GM04504 (cell line): ENCODE results near the gene TPCN1.

ENCODE experiments used
- DNase-seq: peaks from one replicate; pipeline ENCODE4 v3.0.0-alpha.2; 2012; ENCODE audit warnings: low read depth

The TPCN1 gene

GRCh38 chr12:113221181-113221996, at the start of gene TPCN1:
TPCN1 (plus strand) TSS chr12:113221464; CDS start chr12:113226853, 5,389 bp downstream.
- peak; percentile 100 for DNase-seq

- DNase-seq, result no peak
Measured at GRCh38 chr12:113171543-113171942, 49.7 kb upstream of the TPCN1 start.

DNA sequence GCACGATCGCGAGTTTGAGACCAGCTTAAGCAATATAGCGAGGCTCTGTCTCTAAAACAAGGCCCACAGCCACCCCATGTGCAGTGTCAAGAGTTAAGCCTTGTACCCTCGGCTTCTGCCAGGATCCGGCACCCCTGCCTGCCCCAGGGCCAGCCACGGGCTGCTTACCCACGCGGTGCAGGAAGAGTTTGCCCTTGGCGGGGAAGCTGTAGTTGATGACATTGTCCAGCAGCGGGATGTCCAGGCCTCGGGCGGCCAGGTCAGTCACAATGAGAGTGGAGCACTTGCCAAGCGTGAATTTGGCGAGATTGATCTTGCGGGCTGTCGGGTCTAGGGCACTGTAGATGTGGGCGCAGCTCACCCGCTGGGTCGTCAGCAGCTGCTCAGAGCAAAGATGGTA, 49.1 kb upstream of the TPCN1 start:
- no peak for DNase-seq

- no peak for DNase-seq
Measured at GRCh38 chr12:113173081-113173698, 48.1 kb upstream of the TPCN1 start.

- no peak for DNase-seq
Measured at GRCh38 chr12:113174461-113175384, 46.5 kb upstream of the TPCN1 start.

DNA sequence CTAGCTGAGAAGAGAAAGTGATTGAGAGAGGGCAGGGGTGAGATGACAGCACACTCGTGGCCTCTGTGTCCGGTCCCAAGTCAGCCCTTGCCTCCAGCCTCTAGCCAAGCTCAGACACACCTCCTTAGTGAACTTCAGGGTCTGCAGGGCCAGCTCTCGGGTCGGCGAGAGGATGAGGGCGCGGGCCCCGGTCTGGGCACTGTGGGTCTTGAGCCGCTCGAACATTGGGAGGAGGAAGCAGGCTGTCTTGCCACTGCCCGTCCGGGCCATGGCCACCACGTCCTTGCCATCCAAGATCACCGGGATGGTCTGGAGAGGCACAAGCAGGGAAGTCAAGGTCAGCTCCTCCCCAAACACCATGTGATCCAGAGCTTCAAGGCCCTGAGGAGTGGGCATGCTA, 42.2 kb upstream of the TPCN1 start:
- DNase-seq, result no peak

DNA sequence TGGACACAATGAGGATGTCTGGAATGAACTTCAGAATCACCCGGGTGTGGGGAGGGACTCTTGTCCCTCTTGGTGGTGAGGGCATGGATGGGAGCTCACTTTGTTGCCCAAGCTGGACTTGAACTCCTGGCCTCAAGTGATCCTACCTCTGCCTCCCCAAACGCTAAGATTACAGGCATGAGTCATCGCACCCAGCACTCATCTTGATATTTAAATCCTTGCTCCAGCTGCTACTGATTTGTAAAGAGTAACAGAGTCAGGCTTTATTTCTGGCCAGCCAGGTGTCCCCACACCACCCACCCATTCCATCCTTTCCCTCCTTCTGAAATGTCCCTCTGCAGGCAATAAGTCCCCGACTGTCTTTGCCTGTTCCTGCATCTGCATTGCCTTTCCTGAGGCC, 40.9 kb upstream of the TPCN1 start:
- DNase-seq, result no peak

GRCh38 chr12:113181975-113182374, 39.3 kb upstream of the TPCN1 start:
- DNase-seq, result no peak

GRCh38 chr12:113183030-113183589, 38.2 kb upstream of the TPCN1 start:
- DNase-seq, result no peak

- no peak for DNase-seq
Measured at GRCh38 chr12:113184098-113184899, 37.0 kb upstream of the TPCN1 start.

DNA sequence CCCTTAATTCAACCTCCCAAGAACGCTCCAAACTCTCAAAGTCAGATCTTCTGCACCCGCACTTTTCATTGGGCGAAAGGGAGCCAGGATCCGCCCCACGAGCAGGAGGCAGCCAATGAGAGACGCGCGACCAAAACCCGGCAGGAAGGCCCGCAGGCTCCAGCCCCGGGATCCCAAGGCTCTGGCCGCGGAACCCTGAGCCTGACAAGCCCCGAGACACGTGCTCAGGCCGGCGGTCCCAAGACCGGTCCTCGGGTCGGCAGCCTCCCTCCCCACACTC, 36.4 kb upstream of the TPCN1 start:
- peak; percentile 79 for DNase-seq

- DNase-seq, result no peak
Measured at GRCh38 chr12:113185180-113186032, 35.9 kb upstream of the TPCN1 start, which contains the start of the genes DDX54 and RITA1. DDX54 (minus strand) TSS chr12:113185478; CDS start chr12:113185451, 27 bp downstream. RITA1 (plus strand) TSS chr12:113185721; CDS start chr12:113186747, 1,026 bp downstream.

DNA sequence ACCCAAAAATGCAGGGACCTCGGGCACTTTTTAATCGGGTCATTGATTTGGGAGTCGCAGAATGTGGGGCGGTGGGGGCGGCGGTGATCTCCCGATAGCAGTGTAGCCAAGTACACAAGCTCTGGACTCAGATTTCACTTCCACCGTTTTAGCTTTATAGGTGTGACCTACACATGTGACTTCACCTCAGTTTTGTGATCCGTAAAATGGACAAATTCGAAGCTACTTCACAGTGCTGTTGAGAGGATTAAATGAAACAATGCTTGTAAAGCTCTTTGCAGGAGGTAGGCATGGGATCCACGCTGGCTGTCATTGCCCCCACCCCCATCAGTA, 35.3 kb upstream of the TPCN1 start:
- no peak for DNase-seq

GRCh38 chr12:113186666-113187325, 34.5 kb upstream of the TPCN1 start:
- DNase-seq, result no peak

DNA sequence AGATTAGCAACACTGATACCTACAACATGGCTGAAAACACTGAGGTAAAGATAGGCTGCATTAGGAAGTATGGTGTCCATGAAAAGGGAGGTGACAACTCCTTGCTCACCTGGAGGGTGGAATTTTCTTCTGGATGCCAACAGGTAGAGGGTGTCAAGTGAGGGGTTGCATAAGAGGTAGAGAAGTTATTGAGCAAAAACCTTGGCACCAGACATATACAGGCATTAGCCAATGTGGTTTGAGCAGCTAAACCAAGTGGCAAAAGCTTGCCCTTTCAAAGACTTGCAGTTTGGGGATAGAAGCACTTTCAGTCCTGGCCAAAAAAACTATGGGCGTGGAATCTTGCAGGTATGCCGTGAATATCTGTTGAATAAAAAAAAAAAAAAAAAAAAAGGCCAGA, 31.9 kb upstream of the TPCN1 start:
- DNase-seq, result no peak

DNA sequence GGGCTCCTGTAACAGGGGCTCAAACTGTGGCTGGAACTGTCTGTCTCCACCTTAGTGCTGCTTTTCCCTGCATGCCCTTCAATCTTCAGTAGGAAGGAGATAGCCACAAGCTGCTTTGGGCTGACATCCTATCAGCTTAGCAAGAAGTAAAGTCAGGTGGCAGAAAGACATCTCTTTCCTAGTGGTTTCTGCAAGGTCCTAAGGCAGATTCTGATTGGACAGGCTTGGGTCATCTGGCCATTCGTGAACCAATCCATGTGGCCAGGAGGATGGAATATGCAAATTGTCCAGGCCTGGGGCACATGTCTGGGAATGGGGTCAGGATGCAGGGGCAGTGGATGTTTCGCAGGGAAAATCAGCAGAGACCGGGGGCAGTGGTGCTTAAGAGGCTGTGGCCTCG, 30.5 kb upstream of the TPCN1 start:
- no peak for DNase-seq

GRCh38 chr12:113191227-113191626, 30.0 kb upstream of the TPCN1 start:
- DNase-seq, result no peak

DNA sequence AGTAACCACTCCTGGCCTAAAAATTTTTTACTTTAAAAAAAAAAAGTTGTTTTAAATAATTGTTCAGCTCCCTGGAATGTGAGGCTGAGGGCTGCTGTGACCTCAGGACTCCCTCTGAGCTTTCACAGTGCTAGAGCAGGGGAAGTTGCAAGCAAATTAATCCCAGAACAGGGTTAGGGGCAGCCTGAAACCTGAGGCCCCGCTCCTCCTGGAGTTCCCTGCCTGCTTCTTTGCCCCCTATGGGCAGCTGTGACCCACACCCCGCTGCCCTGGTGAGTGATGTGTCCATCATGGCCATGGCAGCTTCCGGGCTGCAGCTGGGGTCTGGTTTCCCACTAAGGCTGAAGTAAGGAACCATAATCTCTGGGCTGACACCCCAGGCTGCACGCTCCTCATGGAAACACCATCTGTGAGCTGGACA, 26.3 kb upstream of the TPCN1 start:
- DNase-seq, result no peak

- DNase-seq, result no peak
Measured at GRCh38 chr12:113195598-113195997, 25.7 kb upstream of the TPCN1 start.

DNA sequence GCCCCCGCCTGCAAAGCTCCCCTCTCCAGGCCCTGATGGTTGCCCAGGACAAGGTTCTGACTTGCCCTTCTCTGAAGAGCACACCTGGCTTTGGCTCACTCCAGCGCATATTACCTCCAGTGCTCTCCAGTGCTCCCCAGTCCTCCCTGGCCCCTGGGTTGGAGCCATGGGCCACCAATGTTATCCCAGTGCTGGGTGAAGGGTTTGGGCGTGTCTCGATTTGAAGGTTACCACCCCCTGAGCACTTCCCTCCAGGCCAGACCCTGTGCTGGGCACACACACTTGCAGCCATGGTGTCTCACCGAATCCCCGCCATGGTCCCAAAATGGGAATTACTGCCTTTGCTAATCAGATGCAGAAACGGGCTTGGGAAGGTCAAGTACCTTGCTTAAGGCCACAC, 24.7 kb upstream of the TPCN1 start:
- DNase-seq, result no peak
